GM21786 (cell line): ENCODE data around the gene VEPH1.

ENCODE experiments used
- ATAC-seq: cut with Tn5 transposase; IDR thresholded peaks from one replicate; pipeline ENCODE4 v1.9.1; 2021; ENCODE audit not compliant: unreplicated experiment

Gene VEPH1

GRCh38 chr3:157479464-157480243 is 23.6 kb downstream of the VEPH1 start:
- ATAC-seq, result no peak

- ATAC-seq, result no peak
These were observed 25.8 kb downstream of the VEPH1 start for GRCh38 chr3:157477441-157477840.

- no peak for ATAC-seq
These were observed 27.2 kb downstream of the VEPH1 start for GRCh38 chr3:157475921-157476414.

- ATAC-seq, result no peak
These were observed 30.6 kb downstream of the VEPH1 start for GRCh38 chr3:157472648-157473047.

DNA sequence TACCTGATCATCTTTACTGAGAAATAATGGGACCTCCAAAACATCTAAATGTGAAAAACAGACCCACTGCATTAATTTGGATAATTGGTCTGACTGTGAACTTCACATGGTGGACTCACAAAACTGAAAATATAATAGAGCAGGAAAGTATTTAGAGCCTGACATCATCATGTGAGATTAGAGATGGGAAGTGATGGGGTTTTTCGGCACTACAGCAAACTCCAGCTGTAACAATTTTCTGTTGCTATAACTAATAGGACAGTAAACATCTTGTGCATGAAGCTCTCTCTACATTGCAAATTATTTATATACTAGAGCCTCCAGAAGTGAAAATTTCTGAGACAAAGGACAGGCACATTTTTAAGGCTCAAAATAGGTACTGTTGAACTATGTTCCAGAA is 32.2 kb downstream of the VEPH1 start:
- no peak for ATAC-seq

DNA sequence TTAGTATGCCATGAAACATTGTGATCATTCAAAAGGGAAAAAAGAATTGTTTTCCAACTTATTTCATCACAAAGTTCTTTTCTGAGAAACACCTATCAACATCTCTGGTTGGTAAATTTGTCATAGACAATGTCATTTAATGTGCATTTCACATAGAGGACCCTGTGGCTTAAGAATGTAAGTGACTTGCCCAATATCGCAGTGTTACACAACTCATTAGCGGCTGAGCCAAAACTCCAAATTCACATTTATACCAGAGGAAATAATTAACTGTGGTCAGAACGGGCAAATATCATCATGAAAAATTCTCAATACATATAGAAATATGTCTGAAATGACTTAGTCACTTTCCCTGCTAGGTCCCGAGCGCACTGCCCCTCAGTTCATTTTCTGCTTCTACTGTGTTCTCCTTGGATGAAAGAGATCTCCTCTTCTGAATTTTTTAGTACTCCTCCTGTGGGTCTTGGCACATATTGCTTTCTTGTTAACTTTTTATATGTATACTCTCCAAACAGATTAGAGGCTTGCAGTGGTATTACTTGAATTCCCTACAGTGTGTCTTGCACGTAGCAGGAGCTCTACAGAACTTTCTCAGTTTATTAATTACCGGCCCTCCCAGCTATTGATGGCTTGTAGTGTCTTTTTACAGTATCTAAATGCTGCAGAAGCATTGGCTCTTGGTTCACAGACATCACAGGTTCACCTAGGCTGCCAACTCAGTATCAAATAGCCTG is 33.5 kb downstream of the VEPH1 start:
- no peak for ATAC-seq

DNA sequence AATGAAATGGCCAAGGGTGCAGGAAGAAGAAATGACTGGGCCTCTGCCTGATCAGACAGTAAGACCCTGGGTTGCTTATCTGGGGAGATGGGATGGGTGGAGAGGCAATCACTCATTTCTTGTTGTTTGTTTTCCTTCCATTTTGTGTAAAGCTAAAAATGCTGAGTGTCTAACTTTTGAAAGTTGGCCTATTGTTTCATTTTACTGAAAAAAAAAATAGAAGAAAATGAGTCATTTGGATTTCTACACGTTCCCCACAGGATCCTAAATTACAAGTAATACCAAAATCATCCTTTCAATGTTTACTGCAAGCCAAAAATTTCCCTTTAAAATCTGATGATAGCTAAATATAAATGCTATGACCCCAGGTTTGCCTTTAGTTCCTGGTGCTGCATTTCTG is 36.0 kb downstream of the VEPH1 start:
- no peak for ATAC-seq

GRCh38 chr3:157465741-157466140 is 37.5 kb downstream of the VEPH1 start:
- no peak for ATAC-seq

DNA sequence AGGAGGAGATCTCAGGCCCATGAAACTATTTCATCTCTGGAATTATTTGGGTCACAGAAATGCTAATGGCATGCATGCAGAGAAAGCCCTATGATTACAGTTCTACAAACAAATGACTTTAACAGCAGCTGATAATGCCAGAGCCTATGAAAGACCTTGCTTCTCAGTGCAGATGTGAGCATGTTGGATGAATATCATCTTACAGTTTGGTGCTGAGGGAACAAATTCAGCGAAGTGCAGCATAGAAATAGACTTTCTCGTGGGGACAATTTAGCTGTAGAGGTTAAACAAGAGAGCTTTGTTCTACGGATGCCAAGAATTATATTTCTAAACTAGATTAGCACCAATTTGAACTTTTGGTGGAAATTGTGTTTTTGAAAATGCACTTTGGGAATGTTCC is 38.9 kb downstream of the VEPH1 start:
- no peak for ATAC-seq

GRCh38 chr3:157463816-157464215 is 39.4 kb downstream of the VEPH1 start:
- no peak for ATAC-seq

GRCh38 chr3:157460253-157460652 is 43.0 kb downstream of the VEPH1 start:
- ATAC-seq, result no peak

DNA sequence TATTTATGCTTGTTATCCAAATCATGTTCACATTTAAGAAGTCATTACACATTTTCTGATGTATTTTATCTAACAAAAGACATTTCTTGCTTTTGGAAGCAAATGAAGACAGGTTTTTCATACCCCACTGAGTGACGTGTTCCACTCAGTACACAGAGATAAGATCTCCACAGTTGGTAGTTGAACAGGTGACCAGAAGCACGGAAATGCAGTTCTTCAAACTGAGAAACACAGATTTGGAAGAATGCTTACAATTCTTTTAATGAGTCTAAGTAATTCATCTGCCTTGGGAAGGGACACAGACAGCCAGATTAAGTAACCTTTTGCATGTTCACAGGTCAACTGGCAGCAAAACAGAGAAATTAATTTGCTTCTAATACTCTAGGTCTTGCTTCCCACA is 43.5 kb downstream of the VEPH1 start:
- no peak for ATAC-seq

DNA sequence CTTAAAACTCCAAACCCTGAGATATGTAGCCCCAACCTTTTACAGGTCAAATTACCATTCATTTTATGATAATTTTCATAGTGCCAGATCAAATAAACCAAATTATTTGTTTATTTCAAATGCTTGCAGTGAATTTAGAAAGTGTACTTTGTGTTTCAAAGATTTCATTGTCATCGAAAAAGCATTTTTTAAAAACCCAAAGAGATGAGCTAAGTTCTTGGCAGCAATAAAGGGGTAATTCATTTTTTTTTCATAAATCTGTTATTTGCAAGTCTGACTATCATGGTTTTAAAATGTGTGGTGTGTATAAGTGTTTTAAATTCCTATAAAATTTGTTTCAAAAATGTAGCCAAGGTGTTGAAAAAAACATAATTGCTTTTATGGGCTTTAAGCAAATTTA is 49.4 kb downstream of the VEPH1 start:
- no peak for ATAC-seq

GRCh38 chr3:157452097-157452496 is 51.1 kb downstream of the VEPH1 start:
- ATAC-seq, result no peak

GRCh38 chr3:157447026-157447694 is 56.1 kb downstream of the VEPH1 start:
- ATAC-seq, result no peak

DNA sequence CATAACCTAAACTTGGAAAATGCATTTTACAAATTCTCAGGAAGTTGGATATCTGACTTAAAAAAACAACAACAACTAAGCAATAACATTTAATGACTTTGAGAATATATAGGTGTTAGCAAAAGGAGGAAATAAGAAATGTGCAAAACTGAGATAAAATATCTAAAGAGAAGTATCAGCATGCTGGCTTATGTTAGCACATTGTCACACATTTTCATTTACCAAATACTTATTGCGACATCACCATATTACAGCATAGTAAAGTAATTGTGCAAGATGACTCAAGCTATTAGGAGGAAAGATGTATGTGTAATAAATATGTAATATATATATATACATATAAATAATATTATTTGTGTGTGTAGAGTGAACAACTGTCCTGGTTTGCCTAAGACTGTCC is 57.4 kb downstream of the VEPH1 start:
- no peak for ATAC-seq

GRCh38 chr3:157444797-157445184 is 58.4 kb downstream of the VEPH1 start:
- no peak for ATAC-seq

- no peak for ATAC-seq
These were observed 59.1 kb downstream of the VEPH1 start for GRCh38 chr3:157443905-157444796.

- ATAC-seq, result no peak
These were observed 60.5 kb downstream of the VEPH1 start for GRCh38 chr3:157442729-157443128.

- no peak for ATAC-seq
These were observed 62.1 kb downstream of the VEPH1 start for GRCh38 chr3:157441102-157441624.
